22Rv1 (cell line): ENCODE data around the gene PERM1.

Source experiments
- ZFX ChIP-seq: fragments of 450-650 bp; IDR thresholded peaks from 2 replicates; pipeline ENCODE4 v1.6.1; 2017; ENCODE audit warnings: antibody characterized with exemption, borderline replicate concordance
- TF ChIP-seq, protein P1 (sequence below): fragments of 450-650 bp; IDR thresholded peaks from 2 replicates; pipeline ENCODE4 v1.5.1; 2017; ENCODE audit warnings: mild to moderate bottlenecking

DNA sequence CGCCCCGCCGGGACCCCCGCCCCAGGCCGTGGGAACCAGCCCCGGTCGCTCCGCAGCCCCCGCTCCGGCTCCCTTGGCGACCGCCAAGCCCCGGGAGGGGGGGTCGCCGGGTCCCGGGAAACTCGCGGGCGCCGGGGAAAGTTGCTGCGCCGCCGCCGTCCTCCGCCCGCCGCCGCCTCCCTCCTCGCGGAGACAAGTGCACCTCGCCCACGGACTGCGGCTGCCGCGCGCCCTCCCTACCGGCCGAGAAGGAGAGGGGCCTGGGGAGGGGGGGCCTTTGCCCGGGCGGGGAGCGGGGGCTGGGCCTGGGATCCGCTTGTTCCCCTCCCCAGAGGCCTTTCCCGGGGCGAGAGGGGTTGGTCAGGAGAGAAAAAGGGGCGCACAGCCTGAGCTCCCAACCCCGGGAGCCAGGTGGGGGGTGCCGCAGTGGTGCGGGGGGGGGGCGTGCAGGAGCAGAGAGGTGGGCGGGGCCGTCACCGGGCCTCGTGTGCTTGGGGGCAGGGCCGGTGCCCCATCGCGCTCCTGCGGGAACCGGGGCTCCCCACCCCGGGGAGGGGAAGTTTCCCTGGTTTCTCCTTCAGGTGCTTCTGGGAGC, 38.6 kb upstream of the PERM1 start:
- TF ChIP-seq, protein P1, sequence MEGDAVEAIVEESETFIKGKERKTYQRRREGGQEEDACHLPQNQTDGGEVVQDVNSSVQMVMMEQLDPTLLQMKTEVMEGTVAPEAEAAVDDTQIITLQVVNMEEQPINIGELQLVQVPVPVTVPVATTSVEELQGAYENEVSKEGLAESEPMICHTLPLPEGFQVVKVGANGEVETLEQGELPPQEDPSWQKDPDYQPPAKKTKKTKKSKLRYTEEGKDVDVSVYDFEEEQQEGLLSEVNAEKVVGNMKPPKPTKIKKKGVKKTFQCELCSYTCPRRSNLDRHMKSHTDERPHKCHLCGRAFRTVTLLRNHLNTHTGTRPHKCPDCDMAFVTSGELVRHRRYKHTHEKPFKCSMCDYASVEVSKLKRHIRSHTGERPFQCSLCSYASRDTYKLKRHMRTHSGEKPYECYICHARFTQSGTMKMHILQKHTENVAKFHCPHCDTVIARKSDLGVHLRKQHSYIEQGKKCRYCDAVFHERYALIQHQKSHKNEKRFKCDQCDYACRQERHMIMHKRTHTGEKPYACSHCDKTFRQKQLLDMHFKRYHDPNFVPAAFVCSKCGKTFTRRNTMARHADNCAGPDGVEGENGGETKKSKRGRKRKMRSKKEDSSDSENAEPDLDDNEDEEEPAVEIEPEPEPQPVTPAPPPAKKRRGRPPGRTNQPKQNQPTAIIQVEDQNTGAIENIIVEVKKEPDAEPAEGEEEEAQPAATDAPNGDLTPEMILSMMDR, result no peak
- no peak for TF ChIP-seq ZFX
